Endodermal cell (in vitro differentiated cells): ENCODE measurements around the gene DYNLT1. TPM values are rescaled to one million over a fixed set of nuclear protein-coding genes. Genes with fewer than 3 reads are reported as not detected.

Experiments used
- DNase-seq: peaks from one replicate; pipeline ENCODE4 v3.0.0-alpha.2; 2017
- H3K27ac ChIP-seq: 2 replicates; pipeline ENCODE4 v1.5.1; 2013; ENCODE audit warnings: mild to moderate bottlenecking, low read depth, low read length, moderate library complexity
- H3K27me3 ChIP-seq: 2 replicates; pipeline ENCODE4 v1.6.1; 2013; ENCODE audit warnings: mild to moderate bottlenecking, low read length, moderate library complexity; ENCODE audit not compliant: insufficient read depth, control insufficient read depth, poor library complexity, severe bottlenecking
- H3K36me3 ChIP-seq: 2 replicates; pipeline ENCODE4 v1.7.0; 2013; ENCODE audit warnings: mild to moderate bottlenecking, low read length, moderate library complexity; ENCODE audit not compliant: control insufficient read depth, insufficient read depth
- H3K4me1 ChIP-seq: one replicate; pipeline ENCODE4 v1.7.0; 2013; ENCODE audit warnings: low read length; ENCODE audit not compliant: control insufficient read depth, insufficient read depth
- H3K4me3 ChIP-seq: 2 replicates; pipeline ENCODE4 v1.5.1; 2013; ENCODE audit warnings: mild to moderate bottlenecking, low read length, moderate library complexity
- H3K9ac ChIP-seq: 2 replicates; pipeline ENCODE4 v1.6.1; 2013; ENCODE audit warnings: mild to moderate bottlenecking, low read length, moderate library complexity; ENCODE audit not compliant: poor library complexity, severe bottlenecking; ENCODE audit errors: extremely low read depth
- H3K9me3 ChIP-seq: 2 replicates; pipeline ENCODE4 v1.6.1; 2013; ENCODE audit warnings: mild to moderate bottlenecking, low read length, moderate library complexity; ENCODE audit not compliant: control insufficient read depth
- H3K27ac Mint-ChIP-seq: 2 replicates; pipeline ENCODE4 v1.8.0; 2020; ENCODE audit warnings: mixed read lengths
- H3K27me3 Mint-ChIP-seq: 2 replicates; pipeline ENCODE4 v1.8.0; 2021; ENCODE audit warnings: mild to moderate bottlenecking, mixed read lengths; ENCODE audit not compliant: insufficient read depth
- H3K36me3 Mint-ChIP-seq: 2 replicates; pipeline ENCODE4 v1.8.0; 2020; ENCODE audit warnings: low read depth, mixed read lengths
- H3K4me1 Mint-ChIP-seq: 2 replicates; pipeline ENCODE4 v1.8.0; 2020; ENCODE audit warnings: mixed read lengths
- H3K4me3 Mint-ChIP-seq: 2 replicates; pipeline ENCODE4 v1.8.0; 2020; ENCODE audit warnings: mild to moderate bottlenecking, moderate library complexity, mixed read lengths
- H3K9me3 Mint-ChIP-seq: 2 replicates; pipeline ENCODE4 v1.8.0; 2020; ENCODE audit warnings: mild to moderate bottlenecking, mixed read lengths
- WGBS, 2 experiments: methylation state at CpG; one replicate each; pipeline versions ENCODE4 v1.1.5 to v1.1.7; 2013; ENCODE audit warnings: missing lambda C conversion rate in 2 of 2, mixed read lengths in 1 of 2; ENCODE audit not compliant: insufficient coverage in 1 of 2, insufficient read length in 1 of 2; 5-methylcytosine and 5-hydroxymethylcytosine counted together
- total RNA-seq, 2 donors: library from RNA; stranded (reverse); fragmentation: NEBNext Ultra II Directional in 1 of 2; extraction: Animal tissue kit (Norgen Biotek cat#: 25700) in 1 of 2; gene quantifications; 2 replicates in 1 of 2; 3 replicates in 1 of 2; pipeline ENCODE4 v1.2.1, GENCODE V29; 2021
- TF ChIP-seq, protein P1 (sequence below): fragments of 200-600 bp; sonication (generic); conservative IDR thresholded peaks from 2 replicates; pipeline ENCODE4 v1.5.0; 2021; ENCODE audit warnings: antibody characterized with exemption, mild to moderate bottlenecking

The DYNLT1 gene
- total RNA-seq, 2 donors from 2014 or later, result 112 to 148 TPM

GRCh38 chr6:158640519-158640918, 4.0 kb downstream of the DYNLT1 start:
- 92 to 100% methylated on average over 1 to 2 of the region's 2 CpGs for WGBS, 2 experiments
- no peak overlapping the region for H3K4me3 ChIP-seq
- peaks cover 47% of the 10 kb centered on the region for H3K36me3 ChIP-seq
- H3K4me1 ChIP-seq, result peaks cover 3% of the 10 kb centered on the region
- Mint-ChIP-seq H3K27me3 (peaks cover 5% of the 10 kb centered on the region), H3K4me1 (peaks cover 43% of the 10 kb centered on the region), H3K27ac (peak overlapping the region; percentile 13), H3K4me3 (peak overlapping the region; percentile 0), H3K9me3 (no peaks in the 10 kb centered on the region), H3K36me3 (peaks cover 32% of the 10 kb centered on the region)
- TF ChIP-seq, protein P1, sequence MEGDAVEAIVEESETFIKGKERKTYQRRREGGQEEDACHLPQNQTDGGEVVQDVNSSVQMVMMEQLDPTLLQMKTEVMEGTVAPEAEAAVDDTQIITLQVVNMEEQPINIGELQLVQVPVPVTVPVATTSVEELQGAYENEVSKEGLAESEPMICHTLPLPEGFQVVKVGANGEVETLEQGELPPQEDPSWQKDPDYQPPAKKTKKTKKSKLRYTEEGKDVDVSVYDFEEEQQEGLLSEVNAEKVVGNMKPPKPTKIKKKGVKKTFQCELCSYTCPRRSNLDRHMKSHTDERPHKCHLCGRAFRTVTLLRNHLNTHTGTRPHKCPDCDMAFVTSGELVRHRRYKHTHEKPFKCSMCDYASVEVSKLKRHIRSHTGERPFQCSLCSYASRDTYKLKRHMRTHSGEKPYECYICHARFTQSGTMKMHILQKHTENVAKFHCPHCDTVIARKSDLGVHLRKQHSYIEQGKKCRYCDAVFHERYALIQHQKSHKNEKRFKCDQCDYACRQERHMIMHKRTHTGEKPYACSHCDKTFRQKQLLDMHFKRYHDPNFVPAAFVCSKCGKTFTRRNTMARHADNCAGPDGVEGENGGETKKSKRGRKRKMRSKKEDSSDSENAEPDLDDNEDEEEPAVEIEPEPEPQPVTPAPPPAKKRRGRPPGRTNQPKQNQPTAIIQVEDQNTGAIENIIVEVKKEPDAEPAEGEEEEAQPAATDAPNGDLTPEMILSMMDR, result peak; percentile 13
- H3K27ac ChIP-seq, result no peak overlapping the region
- no peak overlapping the region for H3K9ac ChIP-seq
- H3K9me3 ChIP-seq, result no peaks in the 10 kb centered on the region
- DNase-seq, result peak; percentile 45
- no peaks in the 10 kb centered on the region for H3K27me3 ChIP-seq

- Histone ChIP-seq H3K27ac (no peak overlapping the region), H3K9me3 (no peaks in the 10 kb centered on the region), H3K27me3 (no peaks in the 10 kb centered on the region), H3K9ac (no peak overlapping the region), H3K4me3 (no peak overlapping the region), H3K4me1 (peaks cover 8% of the 10 kb centered on the region), H3K36me3 (peaks cover 53% of the 10 kb centered on the region)
- TF ChIP-seq, protein P1, result no peak
- Mint-ChIP-seq H3K4me3 (no peak overlapping the region), H3K36me3 (peaks cover 35% of the 10 kb centered on the region), H3K27me3 (no peaks in the 10 kb centered on the region), H3K4me1 (peaks cover 40% of the 10 kb centered on the region), H3K27ac (no peak overlapping the region), H3K9me3 (no peaks in the 10 kb centered on the region)
- WGBS, 2 experiments, result 83 to 94% methylated on average over 2 to 5 of the region's 5 CpGs
- no peak for DNase-seq
Measured at GRCh38 chr6:158639056-158639455, 5.5 kb downstream of the DYNLT1 start.

GRCh38 chr6:158638324-158638854, 6.2 kb downstream of the DYNLT1 start:
- H3K4me1 ChIP-seq, result peaks cover 8% of the 10 kb centered on the region
- Mint-ChIP-seq H3K4me3 (no peak overlapping the region), H3K4me1 (peaks cover 40% of the 10 kb centered on the region), H3K27ac (no peak overlapping the region), H3K9me3 (no peaks in the 10 kb centered on the region), H3K36me3 (peaks cover 36% of the 10 kb centered on the region), H3K27me3 (no peaks in the 10 kb centered on the region)
- H3K27me3 ChIP-seq, result no peaks in the 10 kb centered on the region
- H3K9ac ChIP-seq, result no peak overlapping the region
- TF ChIP-seq, protein P1, result no peak
- DNase-seq, result no peak
- no peak overlapping the region for H3K27ac ChIP-seq
- WGBS, 2 experiments, result 94 to 100% methylated on average over 1 to 3 of the region's 3 CpGs
- H3K36me3 ChIP-seq, result peaks cover 57% of the 10 kb centered on the region
- H3K4me3 ChIP-seq, result no peak overlapping the region
- H3K9me3 ChIP-seq, result no peaks in the 10 kb centered on the region
